Glutamatergic neuron (in vitro differentiated cells): Measurements from ENCODE around the gene PHF12. TPM values are rescaled to one million over a fixed set of nuclear protein-coding genes. Genes with fewer than 3 reads are reported as not detected.

Experiments
- DNase-seq: peaks from one replicate; pipeline ENCODE4 v3.0.0; 2022
- H3K27ac Mint-ChIP-seq: one replicate; pipeline ENCODE4 v1.8.0; 2020; ENCODE audit warnings: mild to moderate bottlenecking, mixed read lengths, inconsistent platforms; ENCODE audit not compliant: unreplicated experiment
- H3K27me3 Mint-ChIP-seq: one replicate; pipeline ENCODE4 v1.8.0; 2020; ENCODE audit warnings: mild to moderate bottlenecking, moderate library complexity, mixed read lengths, inconsistent platforms; ENCODE audit not compliant: unreplicated experiment
- H3K36me3 Mint-ChIP-seq: one replicate; pipeline ENCODE4 v1.8.0; 2020; ENCODE audit warnings: mild to moderate bottlenecking, mixed read lengths, inconsistent platforms; ENCODE audit not compliant: unreplicated experiment
- H3K4me1 Mint-ChIP-seq: one replicate; pipeline ENCODE4 v1.8.0; 2020; ENCODE audit warnings: mild to moderate bottlenecking, low read depth, mixed read lengths, inconsistent platforms; ENCODE audit not compliant: unreplicated experiment
- H3K4me3 Mint-ChIP-seq: one replicate; pipeline ENCODE4 v1.8.0; 2020; ENCODE audit warnings: mild to moderate bottlenecking, mixed read lengths, inconsistent platforms; ENCODE audit not compliant: unreplicated experiment
- H3K9me3 Mint-ChIP-seq: one replicate; pipeline ENCODE4 v1.8.0; 2020; ENCODE audit warnings: mild to moderate bottlenecking, moderate library complexity, mixed read lengths, inconsistent platforms; ENCODE audit not compliant: unreplicated experiment
- CTCF ChIP-seq: fragments of 200-600 bp; sonication (generic); IDR thresholded peaks from one replicate; pipeline ENCODE4 v1.5.0; 2021; ENCODE audit not compliant: partially characterized antibody, unreplicated experiment
- total RNA-seq: library from RNA; stranded (reverse); fragmentation: NEBNext Ultra II Directional; extraction: Animal tissue kit (Norgen Biotek cat#: 25700); gene quantifications from one replicate; pipeline ENCODE4 v1.2.1, GENCODE V29; 2021; ENCODE audit not compliant: unreplicated experiment

The PHF12 gene
- total RNA-seq, 1 donor from 2014 or later: 59.8 TPM

- H3K27ac Mint-ChIP-seq: no peak overlapping the region
- peaks cover 2% of the 10 kb centered on the region for H3K27me3 Mint-ChIP-seq
- H3K9me3 Mint-ChIP-seq: peaks cover 7% of the 10 kb centered on the region
- TF ChIP-seq CTCF: no peak
- no peak for DNase-seq
- peaks cover 40% of the 10 kb centered on the region for H3K4me1 Mint-ChIP-seq
- H3K36me3 Mint-ChIP-seq: no peaks in the 10 kb centered on the region
- peak overlapping the region; percentile 1 for H3K4me3 Mint-ChIP-seq
These were observed 19.6 kb upstream of the PHF12 start for GRCh38 chr17:28970879-28971278.

- H3K4me1 Mint-ChIP-seq: peaks cover 40% of the 10 kb centered on the region
These were observed 18.5 kb upstream of the PHF12 start for GRCh38 chr17:28969706-28970393.

GRCh38 chr17:28968914-28969295 is 17.6 kb upstream of the PHF12 start:
- Mint-ChIP-seq H3K27ac (no peak overlapping the region), H3K27me3 (peaks cover 6% of the 10 kb centered on the region), H3K4me1 (peaks cover 35% of the 10 kb centered on the region), H3K9me3 (peaks cover 2% of the 10 kb centered on the region), H3K36me3 (no peaks in the 10 kb centered on the region), H3K4me3 (no peak overlapping the region)
- no peak for DNase-seq
- TF ChIP-seq CTCF: no peak

More at GRCh38 chr17:28969706-28970393, 18.5 kb upstream of the PHF12 start:
- no peak for TF ChIP-seq CTCF
- peaks cover 6% of the 10 kb centered on the region for H3K27me3 Mint-ChIP-seq
- H3K36me3 Mint-ChIP-seq: no peaks in the 10 kb centered on the region
- no peak overlapping the region for H3K27ac Mint-ChIP-seq
- peak overlapping the region; percentile 26 for H3K4me3 Mint-ChIP-seq
- H3K9me3 Mint-ChIP-seq: peaks cover 7% of the 10 kb centered on the region
- no peak for DNase-seq

GRCh38 chr17:28968231-28968913 is 17.1 kb upstream of the PHF12 start:
- no peak for TF ChIP-seq CTCF
- H3K4me3 Mint-ChIP-seq: no peak overlapping the region
- H3K9me3 Mint-ChIP-seq: peaks cover 2% of the 10 kb centered on the region
- H3K27ac Mint-ChIP-seq: no peak overlapping the region
- no peak for DNase-seq
- peaks cover 6% of the 10 kb centered on the region for H3K27me3 Mint-ChIP-seq
- H3K36me3 Mint-ChIP-seq: no peaks in the 10 kb centered on the region
- peaks cover 30% of the 10 kb centered on the region for H3K4me1 Mint-ChIP-seq
